ENCODE results near the gene HECTD1. TPM values are rescaled to one million over a fixed set of nuclear protein-coding genes. Genes with fewer than 3 reads are reported as not detected.

HECTD1 gene
- total RNA-seq, 1 experiment from 2014 or later, result 101 TPM

DNA sequence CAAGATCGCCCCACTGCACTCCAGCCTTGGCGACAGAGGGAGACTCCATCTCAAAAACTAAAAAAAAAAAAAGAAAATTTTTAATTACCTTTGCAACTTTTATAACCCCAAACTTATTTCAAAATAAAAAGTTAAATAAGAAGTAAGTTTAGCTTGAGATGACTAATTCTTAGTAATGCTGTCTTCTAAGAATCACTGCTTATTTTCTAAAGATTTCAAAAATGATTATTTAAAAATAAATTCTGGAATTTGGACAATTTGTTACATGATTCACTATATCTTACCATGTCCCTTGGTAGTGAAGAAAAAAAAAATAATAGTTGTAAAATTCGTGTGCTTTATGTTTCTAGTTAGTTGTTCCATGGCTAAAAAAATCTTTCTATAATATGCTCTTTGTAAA lies 11.6 kb upstream of the HECTD1 start:
- no peak for TF ChIP-seq TCF7L2 (IDR thresholded peaks at IDR 0.05; ENCODE audit: low read depth, low read length)
- TF ChIP-seq POLR2AphosphoS5 (IDR thresholded peaks at IDR 0.05; ENCODE audit: low read depth, low read length), result no peak
- TF ChIP-seq, protein P1, sequence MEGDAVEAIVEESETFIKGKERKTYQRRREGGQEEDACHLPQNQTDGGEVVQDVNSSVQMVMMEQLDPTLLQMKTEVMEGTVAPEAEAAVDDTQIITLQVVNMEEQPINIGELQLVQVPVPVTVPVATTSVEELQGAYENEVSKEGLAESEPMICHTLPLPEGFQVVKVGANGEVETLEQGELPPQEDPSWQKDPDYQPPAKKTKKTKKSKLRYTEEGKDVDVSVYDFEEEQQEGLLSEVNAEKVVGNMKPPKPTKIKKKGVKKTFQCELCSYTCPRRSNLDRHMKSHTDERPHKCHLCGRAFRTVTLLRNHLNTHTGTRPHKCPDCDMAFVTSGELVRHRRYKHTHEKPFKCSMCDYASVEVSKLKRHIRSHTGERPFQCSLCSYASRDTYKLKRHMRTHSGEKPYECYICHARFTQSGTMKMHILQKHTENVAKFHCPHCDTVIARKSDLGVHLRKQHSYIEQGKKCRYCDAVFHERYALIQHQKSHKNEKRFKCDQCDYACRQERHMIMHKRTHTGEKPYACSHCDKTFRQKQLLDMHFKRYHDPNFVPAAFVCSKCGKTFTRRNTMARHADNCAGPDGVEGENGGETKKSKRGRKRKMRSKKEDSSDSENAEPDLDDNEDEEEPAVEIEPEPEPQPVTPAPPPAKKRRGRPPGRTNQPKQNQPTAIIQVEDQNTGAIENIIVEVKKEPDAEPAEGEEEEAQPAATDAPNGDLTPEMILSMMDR (IDR thresholded peaks at IDR 0.05), result no peak
- TF ChIP-seq, protein P2, sequence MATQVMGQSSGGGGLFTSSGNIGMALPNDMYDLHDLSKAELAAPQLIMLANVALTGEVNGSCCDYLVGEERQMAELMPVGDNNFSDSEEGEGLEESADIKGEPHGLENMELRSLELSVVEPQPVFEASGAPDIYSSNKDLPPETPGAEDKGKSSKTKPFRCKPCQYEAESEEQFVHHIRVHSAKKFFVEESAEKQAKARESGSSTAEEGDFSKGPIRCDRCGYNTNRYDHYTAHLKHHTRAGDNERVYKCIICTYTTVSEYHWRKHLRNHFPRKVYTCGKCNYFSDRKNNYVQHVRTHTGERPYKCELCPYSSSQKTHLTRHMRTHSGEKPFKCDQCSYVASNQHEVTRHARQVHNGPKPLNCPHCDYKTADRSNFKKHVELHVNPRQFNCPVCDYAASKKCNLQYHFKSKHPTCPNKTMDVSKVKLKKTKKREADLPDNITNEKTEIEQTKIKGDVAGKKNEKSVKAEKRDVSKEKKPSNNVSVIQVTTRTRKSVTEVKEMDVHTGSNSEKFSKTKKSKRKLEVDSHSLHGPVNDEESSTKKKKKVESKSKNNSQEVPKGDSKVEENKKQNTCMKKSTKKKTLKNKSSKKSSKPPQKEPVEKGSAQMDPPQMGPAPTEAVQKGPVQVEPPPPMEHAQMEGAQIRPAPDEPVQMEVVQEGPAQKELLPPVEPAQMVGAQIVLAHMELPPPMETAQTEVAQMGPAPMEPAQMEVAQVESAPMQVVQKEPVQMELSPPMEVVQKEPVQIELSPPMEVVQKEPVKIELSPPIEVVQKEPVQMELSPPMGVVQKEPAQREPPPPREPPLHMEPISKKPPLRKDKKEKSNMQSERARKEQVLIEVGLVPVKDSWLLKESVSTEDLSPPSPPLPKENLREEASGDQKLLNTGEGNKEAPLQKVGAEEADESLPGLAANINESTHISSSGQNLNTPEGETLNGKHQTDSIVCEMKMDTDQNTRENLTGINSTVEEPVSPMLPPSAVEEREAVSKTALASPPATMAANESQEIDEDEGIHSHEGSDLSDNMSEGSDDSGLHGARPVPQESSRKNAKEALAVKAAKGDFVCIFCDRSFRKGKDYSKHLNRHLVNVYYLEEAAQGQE (IDR thresholded peaks at IDR 0.05; ENCODE audit: insufficient read depth in 1 of 2, low read depth in 2 of 2, low read length in 1 of 2), result no peak
- TF ChIP-seq SIN3A (IDR thresholded peaks at IDR 0.05; ENCODE audit: borderline replicate concordance, insufficient read depth, low read depth, low read length), result no peak
- in situ Hi-C loops (cut with HindIII; ENCODE audit: low pct_unique_long_range_greater_than_20kb, low sequenced_read_pairs), result no loop called here
- Histone ChIP-seq H3K27ac (ENCODE audit: low read length) (no peak overlapping the region), H3K36me3 (ENCODE audit: control insufficient read depth, insufficient read depth, low read length) (no peaks in the 10 kb centered on the region), H3K27me3 (ENCODE audit: control insufficient read depth, insufficient read depth, low read length) (no peaks in the 10 kb centered on the region), H3K4me1 (ENCODE audit: control insufficient read depth, insufficient read depth, low read length) (no peaks in the 10 kb centered on the region), H3K4me3 (ENCODE audit: low read depth in 2 of 2, low read length in 2 of 2) (no peak overlapping the region), H3K9me3 (ENCODE audit: control insufficient read depth, insufficient read depth, low read depth, low read length) (no peaks in the 10 kb centered on the region)
- CTCF ChIA-PET, result no interaction called here
- DNase-seq (ENCODE audit: low read depth, low spot score), result no peak
- no peak for ATAC-seq
- no TSS peak for BruUV-seq (replicated peaks)
- intact Hi-C loops (cut with micrococcal nuclease; ENCODE audit: unreplicated experiment), result no loop called here
- POLR2A ChIA-PET, result no interaction called here

DNA sequence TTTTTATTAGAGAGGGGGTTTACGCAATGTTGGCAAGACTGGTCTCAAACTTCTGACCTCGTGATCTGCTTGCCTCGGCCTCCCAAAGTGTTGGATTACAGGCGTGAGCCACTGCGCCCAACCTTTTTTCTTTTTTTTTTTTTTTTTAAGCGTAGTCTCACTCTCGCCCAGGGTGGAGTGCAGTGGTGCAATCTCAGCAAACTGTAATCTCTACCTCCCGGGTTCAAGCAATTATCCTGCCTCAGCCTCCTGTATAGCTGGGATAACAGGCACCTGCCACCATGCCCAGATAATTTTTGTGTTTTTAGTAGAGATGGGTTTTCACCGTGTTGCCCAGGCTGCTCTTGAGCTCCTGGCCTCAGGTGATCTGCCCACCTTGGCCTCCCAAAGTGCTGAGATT lies 8.8 kb upstream of the HECTD1 start:
- DNase-seq (ENCODE audit: low read depth, low spot score) (no peak), ATAC-seq (no peak)
- Histone ChIP-seq H3K27ac (ENCODE audit: low read length) (no peak overlapping the region), H3K9me3 (ENCODE audit: control insufficient read depth, insufficient read depth, low read depth, low read length) (no peaks in the 10 kb centered on the region), H3K27me3 (ENCODE audit: control insufficient read depth, insufficient read depth, low read length) (no peaks in the 10 kb centered on the region), H3K36me3 (ENCODE audit: control insufficient read depth, insufficient read depth, low read length) (no peaks in the 10 kb centered on the region), H3K4me1 (ENCODE audit: control insufficient read depth, insufficient read depth, low read length) (no peaks in the 10 kb centered on the region), H3K4me3 (ENCODE audit: low read depth in 2 of 2, low read length in 2 of 2) (no peak overlapping the region)
- no TSS peak for BruUV-seq (replicated peaks)
- intact Hi-C loops (cut with micrococcal nuclease; ENCODE audit: unreplicated experiment), result no loop called here
- TF ChIP-seq SIN3A (IDR thresholded peaks at IDR 0.05; ENCODE audit: borderline replicate concordance, insufficient read depth, low read depth, low read length) (no peak), POLR2AphosphoS5 (IDR thresholded peaks at IDR 0.05; ENCODE audit: low read depth, low read length) (no peak), TCF7L2 (IDR thresholded peaks at IDR 0.05; ENCODE audit: low read depth, low read length) (no peak)
- TF ChIP-seq, protein P2 (IDR thresholded peaks at IDR 0.05; ENCODE audit: insufficient read depth in 1 of 2, low read depth in 2 of 2, low read length in 1 of 2), result no peak
- TF ChIP-seq, protein P1 (IDR thresholded peaks at IDR 0.05), result no peak
- CTCF ChIA-PET, result no interaction called here
- in situ Hi-C loops (cut with HindIII; ENCODE audit: low pct_unique_long_range_greater_than_20kb, low sequenced_read_pairs), result no loop called here
- POLR2A ChIA-PET, result no interaction called here

All from Panc1 (cell line).